ENCODE results near the gene MAPK6. TPM values are rescaled to one million over a fixed set of nuclear protein-coding genes. Genes with fewer than 3 reads are reported as not detected.

MAPK6 gene
- total RNA-seq, 2 experiments from 2014 or later: 48.5 to 49.8 TPM

GRCh38 chr15:52056001-52056400 lies 37.0 kb downstream of the MAPK6 start:
- Histone ChIP-seq H3K9me3 (ENCODE audit: control insufficient read depth in 1 of 2, insufficient read depth in 1 of 2, low read length in 2 of 2) (no peaks in the 10 kb centered on the region), H3K4me1 (ENCODE audit: insufficient read depth, low read length) (no peaks in the 10 kb centered on the region), H3K27ac (ENCODE audit: low read depth in 1 of 2, low read length in 2 of 2) (no peak overlapping the region), H3K36me3 (ENCODE audit: insufficient read depth, low read length) (peaks cover 63% of the 10 kb centered on the region), H3K4me3 (ENCODE audit: low read length) (no peak overlapping the region), H3K27me3 (ENCODE audit: control insufficient read depth in 1 of 2, insufficient read depth in 2 of 2, low read length in 2 of 2) (no peaks in the 10 kb centered on the region)
- Mint-ChIP-seq H3K27ac (no peak overlapping the region), H3K4me3 (no peak overlapping the region), H3K4me1 (ENCODE audit: low read depth) (no peaks in the 10 kb centered on the region), H3K27me3 (no peaks in the 10 kb centered on the region), H3K9me3 (no peaks in the 10 kb centered on the region), H3K36me3 (ENCODE audit: low read depth) (peaks cover 48% of the 10 kb centered on the region)
- CTCF ChIA-PET: no interaction called here
- no peak for TF ChIP-seq CTCF (IDR thresholded peaks at IDR 0.05)
- POLR2A ChIA-PET: no interaction called here
- DNase-seq (no peak), ATAC-seq (ENCODE audit: poor library complexity) (no peak)
- intact Hi-C loops (cut with DNase I, micrococcal nuclease): no loop called here

DNA sequence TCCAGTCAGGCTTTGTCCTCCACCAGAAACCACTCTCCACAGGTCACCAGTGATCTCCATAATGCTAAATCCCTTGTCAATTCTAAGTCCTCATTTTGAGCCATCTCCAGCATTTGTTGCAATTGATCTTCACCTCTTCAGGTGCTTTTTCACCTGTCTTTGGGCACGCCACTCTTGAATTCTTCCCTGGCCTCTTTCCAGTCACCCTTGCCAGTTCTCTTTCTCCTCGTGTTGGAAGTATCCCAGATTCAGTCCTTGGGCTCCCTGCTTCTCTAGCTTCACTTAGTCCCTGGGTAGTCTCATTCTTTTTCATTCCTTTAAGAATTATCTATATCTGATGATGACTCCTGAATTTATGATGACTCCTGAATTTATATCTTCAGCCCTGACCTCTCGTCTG lies 37.5 kb downstream of the MAPK6 start:
- ChIA-PET CTCF (no interaction called here), POLR2A (no interaction called here)
- Histone ChIP-seq H3K9me3 (ENCODE audit: control insufficient read depth in 1 of 2, insufficient read depth in 1 of 2, low read length in 2 of 2) (no peaks in the 10 kb centered on the region), H3K4me3 (ENCODE audit: low read length) (no peak overlapping the region), H3K4me1 (ENCODE audit: insufficient read depth, low read length) (no peaks in the 10 kb centered on the region), H3K27ac (ENCODE audit: low read depth in 1 of 2, low read length in 2 of 2) (no peak overlapping the region), H3K36me3 (ENCODE audit: insufficient read depth, low read length) (peaks cover 65% of the 10 kb centered on the region), H3K27me3 (ENCODE audit: control insufficient read depth in 1 of 2, insufficient read depth in 2 of 2, low read length in 2 of 2) (no peaks in the 10 kb centered on the region)
- peaks cover 50% of the 10 kb centered on the region for H3K36me3 Mint-ChIP-seq (ENCODE audit: low read depth)
- no peak overlapping the region for H3K27ac Mint-ChIP-seq
- no peaks in the 10 kb centered on the region for H3K4me1 Mint-ChIP-seq (ENCODE audit: low read depth)
- no peak overlapping the region for H3K4me3 Mint-ChIP-seq
- no peak for ATAC-seq (ENCODE audit: poor library complexity)
- no peaks in the 10 kb centered on the region for H3K27me3 Mint-ChIP-seq
- TF ChIP-seq CTCF (IDR thresholded peaks at IDR 0.05): no peak
- intact Hi-C loops (cut with DNase I, micrococcal nuclease): no loop called here
- no peak for DNase-seq
- no peaks in the 10 kb centered on the region for H3K9me3 Mint-ChIP-seq

DNA sequence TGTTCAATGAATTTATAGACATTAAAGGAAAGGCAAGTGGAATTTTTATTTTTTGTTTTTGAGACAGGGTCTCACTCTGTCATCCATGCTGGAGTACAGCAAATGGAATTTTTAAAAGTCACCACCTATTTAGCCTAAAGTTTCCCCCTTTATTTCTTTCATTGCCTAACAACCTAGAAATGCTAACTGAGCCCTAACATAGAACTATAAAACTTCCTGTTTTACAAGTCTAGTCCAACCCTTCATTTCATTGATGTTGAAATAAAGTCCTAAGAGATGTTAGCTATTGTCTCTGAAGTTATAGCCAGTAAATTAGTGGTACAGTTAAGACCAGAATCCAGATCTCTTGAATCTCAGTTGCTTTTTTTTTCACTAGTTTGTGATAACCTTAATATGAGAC lies 39.0 kb downstream of the MAPK6 start:
- Mint-ChIP-seq H3K4me1 (ENCODE audit: low read depth) (no peaks in the 10 kb centered on the region), H3K27ac (no peak overlapping the region), H3K4me3 (no peak overlapping the region), H3K9me3 (no peaks in the 10 kb centered on the region), H3K27me3 (no peaks in the 10 kb centered on the region), H3K36me3 (ENCODE audit: low read depth) (peaks cover 47% of the 10 kb centered on the region)
- Histone ChIP-seq H3K4me1 (ENCODE audit: insufficient read depth, low read length) (no peaks in the 10 kb centered on the region), H3K27me3 (ENCODE audit: control insufficient read depth in 1 of 2, insufficient read depth in 2 of 2, low read length in 2 of 2) (no peaks in the 10 kb centered on the region), H3K27ac (ENCODE audit: low read depth in 1 of 2, low read length in 2 of 2) (no peak overlapping the region), H3K4me3 (ENCODE audit: low read length) (no peak overlapping the region), H3K9me3 (ENCODE audit: control insufficient read depth in 1 of 2, insufficient read depth in 1 of 2, low read length in 2 of 2) (no peaks in the 10 kb centered on the region), H3K36me3 (ENCODE audit: insufficient read depth, low read length) (peaks cover 62% of the 10 kb centered on the region)
- POLR2A ChIA-PET: interaction anchor here (1.6 kb wide), 1 partner anchor 38 kb away, joined by 5 read pairs; no protein-coding TSS in a partner anchor
- ATAC-seq (ENCODE audit: poor library complexity) (no peak), DNase-seq (no peak)
- CTCF ChIA-PET: interaction anchor here (1.0 to 2.0 kb wide), 2 partner anchors 10 to 37 kb away, joined by 3 to 7 read pairs; no protein-coding TSS in a partner anchor
- TF ChIP-seq CTCF (IDR thresholded peaks at IDR 0.05): no peak
- intact Hi-C loops (cut with DNase I, micrococcal nuclease): no loop called here
